ENCODE data around the gene PCNA.
A peak's percentile ranks its signal among the peaks of the same experiment; 100 is the strongest.
"Not testable (repeated sequence)": the region's sequence is repeated elsewhere in the genome, so short reads cannot be mapped to it uniquely, and the experiment has no call there.

Gene PCNA

DNA sequence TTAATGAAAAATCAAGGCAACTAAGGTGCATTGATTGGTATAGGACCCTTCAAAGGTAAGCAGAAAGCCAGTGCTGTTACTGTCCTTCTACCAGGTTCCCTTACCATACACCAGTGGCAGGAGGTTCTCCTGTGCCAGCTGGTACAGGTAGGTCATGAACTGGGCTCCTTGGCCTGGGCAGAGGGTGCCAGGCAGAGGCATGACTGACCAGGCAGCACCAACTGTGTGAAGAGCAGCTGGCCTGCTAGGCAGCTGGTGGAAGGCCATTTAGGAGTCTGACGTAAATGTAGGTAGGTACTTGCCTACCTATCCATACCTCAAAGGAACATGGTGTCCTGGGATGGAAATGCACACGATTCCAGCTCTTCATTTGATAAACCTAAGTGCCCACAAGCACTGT, 23.3 kb downstream of the PCNA start:
- DNase-seq (ENCODE audit: low spot score): no peak

DNA sequence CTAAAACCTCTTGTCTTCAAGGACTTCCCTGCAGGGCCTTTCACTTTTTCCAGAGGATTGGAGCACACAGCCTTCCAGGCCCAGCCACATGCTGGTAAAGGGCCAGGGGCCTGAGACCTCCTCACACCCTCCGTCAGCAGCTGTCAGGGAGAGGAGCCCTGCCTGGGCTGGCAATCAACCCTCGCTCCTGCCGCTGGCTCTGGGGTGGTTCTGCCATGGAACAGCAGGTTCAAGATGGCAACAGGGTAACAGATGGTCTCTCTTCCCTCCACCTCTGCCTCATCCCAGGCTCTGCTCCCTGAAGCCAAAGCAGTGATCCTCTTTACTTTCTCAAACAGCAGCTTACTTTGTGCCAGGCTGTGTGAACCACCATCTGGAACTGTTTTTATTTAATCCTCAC, 23.8 kb downstream of the PCNA start:
- no peak for DNase-seq (ENCODE audit: low spot score)

- DNase-seq (ENCODE audit: low spot score): no peak
These were observed 24.3 kb downstream of the PCNA start for GRCh38 chr20:5095454-5095853.

DNA sequence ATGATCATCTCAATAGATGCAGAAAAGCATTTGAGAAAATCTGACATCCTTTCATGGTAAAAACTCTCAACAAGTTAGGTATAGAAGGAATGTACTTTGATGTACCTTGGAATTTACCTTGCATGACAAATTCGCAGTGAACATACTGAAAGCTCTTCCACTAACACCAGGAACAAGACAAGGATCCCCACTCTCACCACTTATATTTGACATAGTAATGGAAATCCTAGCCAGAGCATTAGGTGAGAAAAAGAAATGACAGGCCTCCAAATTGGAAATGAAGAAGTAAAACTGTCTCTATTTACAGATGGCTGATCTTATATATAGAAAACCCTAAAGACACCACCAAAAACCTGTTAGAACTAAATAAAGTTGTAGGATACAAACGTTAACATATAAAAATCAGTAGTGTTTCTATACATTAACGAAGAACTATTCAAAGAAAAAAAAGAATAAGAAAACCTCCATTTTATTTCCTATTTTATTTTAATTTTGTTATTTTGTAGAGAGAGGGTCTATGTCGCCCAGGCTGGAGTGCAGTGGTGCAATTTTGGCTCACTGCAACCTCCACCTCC, 26.9 kb downstream of the PCNA start:
- no peak for DNase-seq (ENCODE audit: low spot score)

GRCh38 chr20:5091902-5092301, 27.9 kb downstream of the PCNA start:
- no peak for DNase-seq (ENCODE audit: low spot score)

- no peak for DNase-seq (ENCODE audit: low spot score)
These were observed 29.6 kb downstream of the PCNA start for GRCh38 chr20:5090191-5090590.

DNA sequence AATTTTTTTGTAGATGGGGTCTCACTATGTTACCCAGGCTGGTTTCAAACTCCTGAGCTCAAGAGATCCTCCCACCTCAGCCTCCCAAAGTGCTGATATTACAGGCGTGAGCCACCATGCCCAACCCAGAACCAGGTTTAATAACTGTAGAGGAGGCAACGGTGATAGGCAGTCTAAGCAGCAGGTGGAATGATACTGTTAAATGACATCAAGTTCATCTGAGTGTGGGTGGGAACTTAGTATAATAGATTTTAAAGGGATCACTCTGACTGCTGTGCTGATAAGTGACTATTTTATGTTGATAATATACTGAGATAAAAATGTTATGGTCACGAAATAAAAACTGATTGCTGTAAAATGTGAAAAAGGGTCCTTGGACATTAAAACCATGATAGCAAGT, 31.1 kb downstream of the PCNA start:
- DNase-seq (ENCODE audit: low spot score): no peak

DNA sequence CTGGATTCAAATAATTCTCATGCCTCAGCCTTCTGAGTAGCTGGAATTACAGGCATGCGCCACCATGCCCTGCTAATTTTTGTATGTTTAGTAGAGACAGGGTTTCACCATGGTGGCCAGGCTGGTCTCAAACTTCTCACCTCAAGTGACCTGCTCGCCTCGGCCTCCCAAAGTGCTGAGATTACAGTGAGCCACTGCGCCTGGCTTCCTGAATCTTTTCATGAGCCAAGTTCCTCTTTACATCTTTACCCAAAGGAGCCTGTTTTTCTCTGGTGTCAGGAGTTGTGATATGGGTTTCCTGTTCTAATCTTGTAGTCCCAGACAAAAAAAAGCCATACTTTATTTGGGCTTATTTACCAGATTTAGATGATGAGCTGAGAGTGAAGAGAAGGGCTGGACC, 34.4 kb downstream of the PCNA start:
- DNase-seq (ENCODE audit: low spot score): no peak

- no peak for DNase-seq (ENCODE audit: low spot score)
These were observed 39.3 kb downstream of the PCNA start for GRCh38 chr20:5080384-5080877.

- peak; percentile 84 for DNase-seq (ENCODE audit: low spot score)
These were observed 41.3 kb downstream of the PCNA start for GRCh38 chr20:5078399-5078958.

DNA sequence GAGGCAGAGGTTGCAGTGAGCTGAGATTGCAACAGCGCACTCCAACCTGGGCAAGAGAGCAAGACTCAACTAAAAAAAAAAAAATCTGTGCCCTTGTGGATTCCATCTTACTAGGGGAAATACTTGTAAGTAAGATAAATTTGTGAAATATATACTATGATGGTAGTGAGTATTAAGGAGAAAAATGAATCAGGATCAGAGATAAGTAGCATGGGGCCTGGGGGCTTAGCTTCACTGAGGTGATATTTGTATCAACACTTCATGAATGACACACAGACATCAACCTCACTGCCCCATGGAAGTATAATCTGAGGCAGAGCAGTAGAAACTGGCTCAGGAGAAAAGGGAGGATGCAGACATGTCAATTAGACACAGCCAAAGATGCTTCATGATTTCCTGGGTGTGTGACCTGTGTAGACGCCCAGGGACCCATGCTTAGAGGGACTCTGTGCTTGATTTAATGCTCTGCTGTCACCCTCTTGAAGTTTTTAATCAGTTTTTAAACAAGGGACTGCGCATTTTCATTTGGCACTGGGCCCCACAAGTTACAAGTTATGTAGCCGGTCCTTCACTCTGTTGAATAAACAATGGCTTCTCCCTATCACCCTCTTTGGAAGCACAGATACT, 41.9 kb downstream of the PCNA start:
- DNase-seq (ENCODE audit: low spot score): no peak

DNA sequence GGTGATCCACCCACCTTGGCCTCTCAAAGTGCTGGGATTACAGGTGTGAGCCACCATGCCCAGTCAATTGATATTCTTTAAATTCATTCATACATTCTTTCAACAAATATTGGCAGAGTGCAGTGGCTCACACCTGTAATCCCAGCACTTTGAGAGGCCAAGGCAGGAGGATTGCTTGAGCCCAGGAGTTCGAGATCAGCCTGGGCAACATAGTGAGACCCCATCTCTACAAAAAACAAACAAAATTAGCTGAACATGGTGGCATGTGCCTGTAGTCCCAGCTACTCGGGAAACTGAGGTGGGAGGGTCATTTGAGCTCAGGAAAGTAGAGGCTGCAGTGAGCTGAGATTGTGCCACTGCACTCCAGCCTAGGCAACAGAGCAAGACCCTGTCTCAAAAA, 42.8 kb downstream of the PCNA start:
- DNase-seq (ENCODE audit: low spot score): not testable (repeated sequence)

- DNase-seq (ENCODE audit: low spot score): no peak
These were observed 45.5 kb downstream of the PCNA start for GRCh38 chr20:5074232-5074674.

DNA sequence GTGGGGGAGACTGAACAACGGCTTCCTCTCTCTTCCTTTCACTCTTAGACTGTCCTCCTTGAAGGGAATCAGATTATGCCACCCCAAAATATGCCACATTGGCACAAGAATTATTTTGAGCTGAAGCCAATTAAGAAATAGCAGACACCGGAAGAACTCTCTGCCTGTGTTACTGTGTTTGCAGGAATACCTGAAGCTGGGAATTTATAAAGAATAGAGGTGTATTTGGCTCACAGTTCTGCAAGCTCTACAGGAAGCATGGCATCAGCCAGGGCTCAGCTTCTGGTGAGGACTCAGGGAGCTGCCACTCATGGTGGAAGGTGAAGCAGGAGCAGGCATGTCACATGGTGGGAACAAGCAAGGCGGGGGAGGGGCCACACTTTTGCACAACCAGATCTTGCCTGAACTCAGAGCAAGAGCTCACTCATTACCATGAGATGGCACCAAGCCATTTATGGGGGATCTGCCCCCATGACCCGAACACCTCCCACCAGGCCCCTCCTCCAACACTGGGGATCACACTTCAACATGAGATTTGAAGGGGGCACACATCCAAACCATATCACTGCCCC, 46.0 kb downstream of the PCNA start:
- no peak for DNase-seq (ENCODE audit: low spot score)

GRCh38 chr20:5072756-5073659, 46.8 kb downstream of the PCNA start:
- DNase-seq (ENCODE audit: low spot score): peak; percentile 74

GRCh38 chr20:5071942-5072341, 47.8 kb downstream of the PCNA start:
- not testable (repeated sequence) for DNase-seq (ENCODE audit: low spot score)

- no peak for DNase-seq (ENCODE audit: low spot score)
These were observed 49.2 kb downstream of the PCNA start for GRCh38 chr20:5070570-5070969.

DNA sequence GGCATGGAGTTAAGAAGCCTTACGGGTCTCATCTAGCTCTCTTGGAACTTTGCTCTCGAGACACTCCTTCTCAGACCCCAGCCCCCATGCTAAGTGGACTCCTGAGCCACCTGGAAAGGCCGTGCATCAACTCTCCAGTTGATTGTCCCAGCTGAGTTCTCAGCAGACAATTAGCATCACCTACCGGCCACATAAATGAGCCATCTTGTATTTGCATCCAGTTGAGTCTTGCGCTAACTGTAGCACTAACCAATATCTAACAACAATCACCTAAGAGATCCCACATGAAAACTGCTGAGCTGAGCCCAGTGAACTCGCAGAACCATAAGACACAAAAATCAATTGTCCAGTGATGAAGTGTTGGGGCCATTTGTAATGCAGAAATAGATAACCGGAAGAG, 49.7 kb downstream of the PCNA start:
- DNase-seq (ENCODE audit: low spot score): no peak

DNA sequence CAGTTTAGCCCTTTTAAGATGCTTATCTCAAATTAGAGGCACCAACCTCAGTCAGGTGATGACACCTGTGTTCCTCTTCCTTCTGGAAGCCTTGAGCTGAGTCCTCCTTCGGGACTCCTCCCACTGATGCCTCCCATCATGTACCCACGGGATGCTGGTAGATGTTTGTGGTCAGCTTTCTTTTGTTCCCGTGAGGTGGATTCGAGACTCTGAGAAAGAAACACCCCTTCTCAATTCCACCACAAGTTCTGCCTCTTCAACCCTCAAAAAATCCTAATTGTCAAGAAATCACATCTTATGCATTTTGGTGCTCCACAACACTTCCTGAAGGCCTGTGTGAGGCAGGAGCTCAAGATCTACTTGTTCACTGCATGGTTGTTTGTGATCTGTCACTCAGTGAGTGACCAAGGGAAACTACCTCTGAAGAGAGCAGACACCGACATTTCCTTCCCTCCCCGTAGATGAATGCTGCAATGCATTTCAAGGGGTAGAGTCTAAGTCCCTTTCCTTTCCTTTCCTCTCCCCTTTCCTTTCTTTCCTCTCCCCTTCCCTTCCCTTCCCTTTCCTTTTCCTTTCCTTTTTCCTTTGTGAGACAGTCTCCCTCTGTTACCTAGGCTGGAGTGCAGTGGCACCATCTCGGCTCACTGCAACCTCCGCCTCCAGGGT, 50.5 kb downstream of the PCNA start:
- DNase-seq (ENCODE audit: low spot score): no peak

DNA sequence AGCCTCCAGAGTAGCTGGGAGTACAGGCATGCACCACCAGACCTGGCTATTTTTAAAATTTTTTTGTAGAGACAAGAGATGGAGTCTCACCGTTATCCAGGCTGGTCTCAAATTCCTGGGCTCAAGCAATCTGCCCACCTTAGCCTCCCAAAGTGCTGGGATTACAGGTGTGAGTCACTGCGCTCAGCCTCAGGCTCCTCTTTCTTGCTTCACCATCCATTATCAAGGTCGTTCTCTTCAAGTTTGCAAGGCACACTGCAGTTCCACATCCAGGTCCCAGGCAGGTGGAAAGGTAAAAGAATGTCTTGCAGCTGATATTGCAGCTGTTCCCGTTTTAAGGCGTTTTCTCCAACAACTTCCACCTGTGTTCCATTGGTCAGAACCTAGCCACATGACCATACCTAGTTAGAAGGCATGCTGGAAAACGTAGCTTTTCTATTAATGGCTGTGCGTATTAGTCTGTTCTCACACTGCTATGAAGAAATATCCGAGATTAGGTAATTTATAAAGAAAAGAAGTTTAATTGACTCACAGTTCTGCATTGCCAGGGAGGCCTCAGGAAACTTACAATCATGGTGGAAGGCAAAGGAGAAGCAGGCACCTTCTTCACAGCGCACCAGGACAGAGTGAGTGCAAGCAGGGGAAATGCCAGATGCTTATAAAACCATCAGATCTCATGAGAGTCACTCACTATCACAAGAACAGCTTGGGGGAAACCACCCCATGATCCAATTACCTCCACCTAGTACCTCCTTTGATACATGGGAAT, 51.7 kb downstream of the PCNA start:
- DNase-seq (ENCODE audit: low spot score): no peak

- DNase-seq (ENCODE audit: low spot score): peak; percentile 88
These were observed 53.8 kb downstream of the PCNA start for GRCh38 chr20:5065879-5066383.

Data from hepatic stellate cell (primary cell).